Liver (tissue), 3 donors: Measurements from ENCODE around the gene KLHL40.

Experiments used
- CTCF ChIP-seq: fragments of 150-350 bp; IDR thresholded peaks from 2 replicates; pipeline ENCODE4 v1.5.1; 2017; ENCODE audit warnings: improper control_type of control experiment, low read depth, low read length; ENCODE audit not compliant: missing input control
- EGR1 ChIP-seq, 2 donors: IDR thresholded peaks; 2 replicates each; pipeline ENCODE4 v1.6.1; 2016 to 2018; ENCODE audit warnings: antibody characterized with exemption in 2 of 2, low read depth in 2 of 2
- GABPA ChIP-seq, 2 donors: IDR thresholded peaks in 1 of 2; conservative IDR thresholded peaks in 1 of 2; 2 replicates each; pipeline ENCODE4 v1.6.1; 2016; ENCODE audit warnings: antibody characterized with exemption in 2 of 2, mild to moderate bottlenecking in 1 of 2, moderate library complexity in 1 of 2
- MAX ChIP-seq: IDR thresholded peaks from 2 replicates; pipeline ENCODE4 v1.6.1; 2016; ENCODE audit warnings: antibody characterized with exemption
- NR2F2 ChIP-seq: IDR thresholded peaks from 2 replicates; pipeline ENCODE4 v1.6.1; 2016; ENCODE audit warnings: antibody characterized with exemption
- REST ChIP-seq: IDR thresholded peaks from 2 replicates; pipeline ENCODE4 v1.6.1; 2016; ENCODE audit warnings: antibody characterized with exemption, mild to moderate bottlenecking
- RXRA ChIP-seq, 2 donors: IDR thresholded peaks; 2 replicates each; pipeline ENCODE4 v1.6.1; 2017 to 2018; ENCODE audit warnings: antibody characterized with exemption in 2 of 2, mild to moderate bottlenecking in 1 of 2
- TAF1 ChIP-seq: conservative IDR thresholded peaks from 2 replicates; pipeline ENCODE4 v1.6.1; 2016; ENCODE audit warnings: antibody characterized with exemption, mild to moderate bottlenecking
- YY1 ChIP-seq: IDR thresholded peaks from 2 replicates; pipeline ENCODE4 v1.6.1; 2016; ENCODE audit warnings: antibody characterized with exemption, mild to moderate bottlenecking
- donor health status: healthy.
- donor health status: healthy.

GRCh38 chr3:42720126-42720525 lies 34.8 kb downstream of the KLHL40 start:
- TF ChIP-seq CTCF (no peak), MAX (no peak), RXRA (IDR thresholded peaks at IDR 0.05) (no peak), YY1 (no peak), REST (no peak), GABPA (IDR thresholded peaks at IDR 0.05 in 1 of 2, conservative IDR thresholded peaks at IDR 0.05 in 1 of 2) (no peak), TAF1 (no peak), NR2F2 (no peak), EGR1 (IDR thresholded peaks at IDR 0.05; ENCODE audit: low read depth in 2 of 2) (no peak)
